ENCODE data around the gene AKT2.

- TF ChIP-seq CTCF (IDR thresholded peaks at IDR 0.05) (no peak), POLR2A (IDR thresholded peaks at IDR 0.05) (no peak), POLR2AphosphoS5 (IDR thresholded peaks at IDR 0.05) (no peak)
These were observed 65.3 kb downstream of the AKT2 start for GRCh38 chr19:40219721-40220276.
